ENCODE data around the gene KRTAP3-3.
"Not testable (repeated sequence)": the region's sequence is repeated elsewhere in the genome, so short reads cannot be mapped to it uniquely, and the experiment has no call there.

DNA sequence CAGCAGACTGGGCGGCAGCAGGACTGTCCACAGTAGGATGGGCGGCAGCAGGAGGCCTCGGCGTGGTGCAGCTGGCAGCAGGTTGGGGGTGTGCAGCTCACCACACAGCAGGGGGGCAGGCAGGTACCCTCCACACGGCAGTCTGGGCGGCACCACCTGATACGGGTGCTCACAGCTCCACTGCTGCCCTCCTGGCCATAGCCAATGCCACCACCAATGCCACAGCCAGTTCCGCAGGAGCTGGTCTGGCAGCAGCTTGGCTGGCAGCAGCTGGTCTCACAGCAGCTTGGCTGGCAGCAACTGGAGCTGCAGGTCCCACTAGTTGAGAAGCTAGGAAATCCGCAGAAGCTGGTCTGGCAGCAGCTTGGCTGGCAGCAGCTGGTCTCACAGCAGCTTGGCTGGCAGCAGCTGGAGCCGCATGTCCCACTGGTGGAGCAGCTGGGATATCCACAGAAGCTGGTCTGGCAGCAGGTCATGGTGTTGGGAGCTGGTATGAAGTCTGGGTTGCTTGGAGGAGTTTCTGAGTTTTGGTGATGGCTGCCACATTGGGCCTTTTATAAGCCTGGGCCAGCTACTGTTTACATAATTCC lies 40.5 kb upstream of the KRTAP3-3 start, which contains the start of gene KRTAP1-3:
- TF ChIP-seq, protein P1, sequence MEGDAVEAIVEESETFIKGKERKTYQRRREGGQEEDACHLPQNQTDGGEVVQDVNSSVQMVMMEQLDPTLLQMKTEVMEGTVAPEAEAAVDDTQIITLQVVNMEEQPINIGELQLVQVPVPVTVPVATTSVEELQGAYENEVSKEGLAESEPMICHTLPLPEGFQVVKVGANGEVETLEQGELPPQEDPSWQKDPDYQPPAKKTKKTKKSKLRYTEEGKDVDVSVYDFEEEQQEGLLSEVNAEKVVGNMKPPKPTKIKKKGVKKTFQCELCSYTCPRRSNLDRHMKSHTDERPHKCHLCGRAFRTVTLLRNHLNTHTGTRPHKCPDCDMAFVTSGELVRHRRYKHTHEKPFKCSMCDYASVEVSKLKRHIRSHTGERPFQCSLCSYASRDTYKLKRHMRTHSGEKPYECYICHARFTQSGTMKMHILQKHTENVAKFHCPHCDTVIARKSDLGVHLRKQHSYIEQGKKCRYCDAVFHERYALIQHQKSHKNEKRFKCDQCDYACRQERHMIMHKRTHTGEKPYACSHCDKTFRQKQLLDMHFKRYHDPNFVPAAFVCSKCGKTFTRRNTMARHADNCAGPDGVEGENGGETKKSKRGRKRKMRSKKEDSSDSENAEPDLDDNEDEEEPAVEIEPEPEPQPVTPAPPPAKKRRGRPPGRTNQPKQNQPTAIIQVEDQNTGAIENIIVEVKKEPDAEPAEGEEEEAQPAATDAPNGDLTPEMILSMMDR (IDR thresholded peaks at IDR 0.05; ENCODE audit: low read depth, low read length, poor library complexity, severe bottlenecking) = not testable (repeated sequence)
- TF ChIP-seq EZH2phosphoT487 (IDR thresholded peaks at IDR 0.05; ENCODE audit: borderline replicate concordance, low read length) = not testable (repeated sequence)

Data from DOHH2 (cell line).